ENCODE measurements around the gene HNF4A. TPM values are rescaled to one million over a fixed set of nuclear protein-coding genes. Genes with fewer than 3 reads are reported as not detected.

HNF4A gene
- polyA plus RNA-seq, 1 experiment, result 0.04 TPM

GRCh38 chr20:44356353-44356723 lies 839 bp downstream of the HNF4A start:
- peaks cover 7% of the 10 kb centered on the region; the same call in 1 of the 2 replicates for H3K27me3 ChIP-seq (ENCODE audit: control insufficient read depth, insufficient read depth, low read length)
- CTCF ChIA-PET, result no interaction called here
- no peaks in the 10 kb centered on the region for H3K36me3 ChIP-seq (ENCODE audit: control insufficient read depth, insufficient read depth, low read length)
- TF ChIP-seq CTCF (IDR thresholded peaks at IDR 0.05; ENCODE audit: insufficient read depth, low read depth, low read length), result no peak
- DNase-seq (ENCODE audit: low read depth), result no peak
- POLR2A ChIA-PET, result no interaction called here
- H3K4me3 ChIP-seq (ENCODE audit: low read depth, low read length), result no peak overlapping the region

GRCh38 chr20:44357020-44357419 lies 1.5 kb downstream of the HNF4A start:
- no peak for TF ChIP-seq CTCF (IDR thresholded peaks at IDR 0.05; ENCODE audit: insufficient read depth, low read depth, low read length)
- Histone ChIP-seq H3K27me3 (ENCODE audit: control insufficient read depth, insufficient read depth, low read length) (peaks cover 9% of the 10 kb centered on the region), H3K36me3 (ENCODE audit: control insufficient read depth, insufficient read depth, low read length) (no peaks in the 10 kb centered on the region), H3K4me3 (ENCODE audit: low read depth, low read length) (no peak overlapping the region)
- CTCF ChIA-PET, result no interaction called here
- POLR2A ChIA-PET, result no interaction called here
- no peak for DNase-seq (ENCODE audit: low read depth)

- Histone ChIP-seq H3K27me3 (ENCODE audit: control insufficient read depth, insufficient read depth, low read length) (peaks cover 9% of the 10 kb centered on the region), H3K36me3 (ENCODE audit: control insufficient read depth, insufficient read depth, low read length) (no peaks in the 10 kb centered on the region), H3K4me3 (ENCODE audit: low read depth, low read length) (no peak overlapping the region)
- ChIA-PET CTCF (no interaction called here), POLR2A (no interaction called here)
- TF ChIP-seq CTCF (IDR thresholded peaks at IDR 0.05; ENCODE audit: insufficient read depth, low read depth, low read length), result no peak
- DNase-seq (ENCODE audit: low read depth), result no peak
These were observed 2.1 kb downstream of the HNF4A start for GRCh38 chr20:44357555-44358125.

GRCh38 chr20:44358776-44359175 lies 3.3 kb downstream of the HNF4A start:
- ChIA-PET POLR2A (no interaction called here), CTCF (no interaction called here)
- Histone ChIP-seq H3K4me3 (ENCODE audit: low read depth, low read length) (no peak overlapping the region), H3K36me3 (ENCODE audit: control insufficient read depth, insufficient read depth, low read length) (no peaks in the 10 kb centered on the region), H3K27me3 (ENCODE audit: control insufficient read depth, insufficient read depth, low read length) (peaks cover 9% of the 10 kb centered on the region)
- no peak for DNase-seq (ENCODE audit: low read depth)
- TF ChIP-seq CTCF (IDR thresholded peaks at IDR 0.05; ENCODE audit: insufficient read depth, low read depth, low read length), result no peak

GRCh38 chr20:44360221-44360620 lies 4.7 kb downstream of the HNF4A start:
- POLR2A ChIA-PET, result no interaction called here
- H3K36me3 ChIP-seq (ENCODE audit: control insufficient read depth, insufficient read depth, low read length), result no peaks in the 10 kb centered on the region
- H3K27me3 ChIP-seq (ENCODE audit: control insufficient read depth, insufficient read depth, low read length), result peaks cover 9% of the 10 kb centered on the region
- TF ChIP-seq CTCF (IDR thresholded peaks at IDR 0.05; ENCODE audit: insufficient read depth, low read depth, low read length), result no peak
- H3K4me3 ChIP-seq (ENCODE audit: low read depth, low read length), result no peak overlapping the region
- no peak for DNase-seq (ENCODE audit: low read depth)
- CTCF ChIA-PET, result interaction anchor here (0.8 to 1.5 kb wide), 2 partner anchors 21 to 24 kb away, joined by 3 read pairs; no protein-coding TSS in a partner anchor
